SH-SY5Y (cell line): ENCODE results near the gene OR6N1.

Experiments
- GATA2 ChIP-seq: IDR thresholded peaks from 2 replicates; pipeline ENCODE4 v1.6.1; 2011; ENCODE audit warnings: mild to moderate bottlenecking, low read depth, low read length
- GATA3 ChIP-seq: IDR thresholded peaks from 2 replicates; pipeline ENCODE4 v1.6.1; 2011; ENCODE audit warnings: low read depth, mild to moderate bottlenecking, low read length, moderate library complexity

- TF ChIP-seq GATA2 (no peak), GATA3 (no peak)
Measured at GRCh38 chr1:158801396-158801795, 29.4 kb upstream of the OR6N1 start.
